ENCODE data around the gene ARSA. TPM values are rescaled to one million over a fixed set of nuclear protein-coding genes. Genes with fewer than 3 reads are reported as not detected.

ARSA gene
- total and polyA plus RNA-seq, 4 donors, result 6.8 to 28.0 (median 15.8) TPM

DNA sequence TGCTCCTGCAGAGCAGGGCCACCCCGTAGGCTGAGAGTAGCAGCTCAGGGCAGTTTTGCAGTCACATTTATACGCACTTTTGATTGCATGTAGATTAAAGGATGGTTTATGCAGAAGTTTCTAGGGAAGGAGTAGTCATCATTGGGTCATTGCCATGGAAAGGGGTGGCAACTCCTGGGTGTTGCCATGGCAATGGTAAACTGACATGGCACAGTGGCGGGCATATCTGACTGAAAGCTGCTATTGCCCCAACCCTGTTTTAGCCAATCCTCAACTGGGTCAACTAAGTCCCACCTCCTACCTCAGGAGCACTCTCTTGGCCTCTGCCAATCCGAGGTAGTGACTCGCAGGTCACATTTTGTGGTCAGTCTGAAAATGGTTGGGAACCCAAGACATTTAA lies 2.4 kb upstream of the ARSA start:
- TF ChIP-seq, protein P1, sequence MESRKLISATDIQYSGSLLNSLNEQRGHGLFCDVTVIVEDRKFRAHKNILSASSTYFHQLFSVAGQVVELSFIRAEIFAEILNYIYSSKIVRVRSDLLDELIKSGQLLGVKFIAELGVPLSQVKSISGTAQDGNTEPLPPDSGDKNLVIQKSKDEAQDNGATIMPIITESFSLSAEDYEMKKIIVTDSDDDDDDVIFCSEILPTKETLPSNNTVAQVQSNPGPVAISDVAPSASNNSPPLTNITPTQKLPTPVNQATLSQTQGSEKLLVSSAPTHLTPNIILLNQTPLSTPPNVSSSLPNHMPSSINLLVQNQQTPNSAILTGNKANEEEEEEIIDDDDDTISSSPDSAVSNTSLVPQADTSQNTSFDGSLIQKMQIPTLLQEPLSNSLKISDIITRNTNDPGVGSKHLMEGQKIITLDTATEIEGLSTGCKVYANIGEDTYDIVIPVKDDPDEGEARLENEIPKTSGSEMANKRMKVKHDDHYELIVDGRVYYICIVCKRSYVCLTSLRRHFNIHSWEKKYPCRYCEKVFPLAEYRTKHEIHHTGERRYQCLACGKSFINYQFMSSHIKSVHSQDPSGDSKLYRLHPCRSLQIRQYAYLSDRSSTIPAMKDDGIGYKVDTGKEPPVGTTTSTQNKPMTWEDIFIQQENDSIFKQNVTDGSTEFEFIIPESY (IDR thresholded peaks at IDR 0.05), result no peak
- TF ChIP-seq YY1 (IDR thresholded peaks at IDR 0.05), result no peak
- TF ChIP-seq EGR1 (IDR thresholded peaks at IDR 0.05; ENCODE audit: low read depth in 2 of 2), result no peak
- TF ChIP-seq TAF1 (conservative IDR thresholded peaks at IDR 0.05), result no peak
- no peak for TF ChIP-seq FOXA1 (IDR thresholded peaks at IDR 0.05)
- no peak for TF ChIP-seq HNF4A (conservative IDR thresholded peaks at IDR 0.05)
- no peak for TF ChIP-seq JUND (IDR thresholded peaks at IDR 0.05)
- TF ChIP-seq SP1 (IDR thresholded peaks at IDR 0.05), result no peak
- no peak for TF ChIP-seq RAD21 (IDR thresholded peaks at IDR 0.05)
- TF ChIP-seq HNF4G (IDR thresholded peaks at IDR 0.05), result no peak
- TF ChIP-seq, protein P2, sequence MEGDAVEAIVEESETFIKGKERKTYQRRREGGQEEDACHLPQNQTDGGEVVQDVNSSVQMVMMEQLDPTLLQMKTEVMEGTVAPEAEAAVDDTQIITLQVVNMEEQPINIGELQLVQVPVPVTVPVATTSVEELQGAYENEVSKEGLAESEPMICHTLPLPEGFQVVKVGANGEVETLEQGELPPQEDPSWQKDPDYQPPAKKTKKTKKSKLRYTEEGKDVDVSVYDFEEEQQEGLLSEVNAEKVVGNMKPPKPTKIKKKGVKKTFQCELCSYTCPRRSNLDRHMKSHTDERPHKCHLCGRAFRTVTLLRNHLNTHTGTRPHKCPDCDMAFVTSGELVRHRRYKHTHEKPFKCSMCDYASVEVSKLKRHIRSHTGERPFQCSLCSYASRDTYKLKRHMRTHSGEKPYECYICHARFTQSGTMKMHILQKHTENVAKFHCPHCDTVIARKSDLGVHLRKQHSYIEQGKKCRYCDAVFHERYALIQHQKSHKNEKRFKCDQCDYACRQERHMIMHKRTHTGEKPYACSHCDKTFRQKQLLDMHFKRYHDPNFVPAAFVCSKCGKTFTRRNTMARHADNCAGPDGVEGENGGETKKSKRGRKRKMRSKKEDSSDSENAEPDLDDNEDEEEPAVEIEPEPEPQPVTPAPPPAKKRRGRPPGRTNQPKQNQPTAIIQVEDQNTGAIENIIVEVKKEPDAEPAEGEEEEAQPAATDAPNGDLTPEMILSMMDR (IDR thresholded peaks at IDR 0.05; ENCODE audit: low read depth, low read length, missing input control), result no peak
- TF ChIP-seq, protein P3, sequence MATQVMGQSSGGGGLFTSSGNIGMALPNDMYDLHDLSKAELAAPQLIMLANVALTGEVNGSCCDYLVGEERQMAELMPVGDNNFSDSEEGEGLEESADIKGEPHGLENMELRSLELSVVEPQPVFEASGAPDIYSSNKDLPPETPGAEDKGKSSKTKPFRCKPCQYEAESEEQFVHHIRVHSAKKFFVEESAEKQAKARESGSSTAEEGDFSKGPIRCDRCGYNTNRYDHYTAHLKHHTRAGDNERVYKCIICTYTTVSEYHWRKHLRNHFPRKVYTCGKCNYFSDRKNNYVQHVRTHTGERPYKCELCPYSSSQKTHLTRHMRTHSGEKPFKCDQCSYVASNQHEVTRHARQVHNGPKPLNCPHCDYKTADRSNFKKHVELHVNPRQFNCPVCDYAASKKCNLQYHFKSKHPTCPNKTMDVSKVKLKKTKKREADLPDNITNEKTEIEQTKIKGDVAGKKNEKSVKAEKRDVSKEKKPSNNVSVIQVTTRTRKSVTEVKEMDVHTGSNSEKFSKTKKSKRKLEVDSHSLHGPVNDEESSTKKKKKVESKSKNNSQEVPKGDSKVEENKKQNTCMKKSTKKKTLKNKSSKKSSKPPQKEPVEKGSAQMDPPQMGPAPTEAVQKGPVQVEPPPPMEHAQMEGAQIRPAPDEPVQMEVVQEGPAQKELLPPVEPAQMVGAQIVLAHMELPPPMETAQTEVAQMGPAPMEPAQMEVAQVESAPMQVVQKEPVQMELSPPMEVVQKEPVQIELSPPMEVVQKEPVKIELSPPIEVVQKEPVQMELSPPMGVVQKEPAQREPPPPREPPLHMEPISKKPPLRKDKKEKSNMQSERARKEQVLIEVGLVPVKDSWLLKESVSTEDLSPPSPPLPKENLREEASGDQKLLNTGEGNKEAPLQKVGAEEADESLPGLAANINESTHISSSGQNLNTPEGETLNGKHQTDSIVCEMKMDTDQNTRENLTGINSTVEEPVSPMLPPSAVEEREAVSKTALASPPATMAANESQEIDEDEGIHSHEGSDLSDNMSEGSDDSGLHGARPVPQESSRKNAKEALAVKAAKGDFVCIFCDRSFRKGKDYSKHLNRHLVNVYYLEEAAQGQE (IDR thresholded peaks at IDR 0.05), result no peak
- TF ChIP-seq, protein P4, sequence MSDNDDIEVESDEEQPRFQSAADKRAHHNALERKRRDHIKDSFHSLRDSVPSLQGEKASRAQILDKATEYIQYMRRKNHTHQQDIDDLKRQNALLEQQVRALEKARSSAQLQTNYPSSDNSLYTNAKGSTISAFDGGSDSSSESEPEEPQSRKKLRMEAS (IDR thresholded peaks at IDR 0.05), result no peak
- no peak for TF ChIP-seq NR2F2 (IDR thresholded peaks at IDR 0.05)
- no peak for TF ChIP-seq GABPA (IDR thresholded peaks at IDR 0.05 in 1 of 2, conservative IDR thresholded peaks at IDR 0.05 in 1 of 2)
- no peak for TF ChIP-seq RXRA (IDR thresholded peaks at IDR 0.05)
- TF ChIP-seq, protein P5, sequence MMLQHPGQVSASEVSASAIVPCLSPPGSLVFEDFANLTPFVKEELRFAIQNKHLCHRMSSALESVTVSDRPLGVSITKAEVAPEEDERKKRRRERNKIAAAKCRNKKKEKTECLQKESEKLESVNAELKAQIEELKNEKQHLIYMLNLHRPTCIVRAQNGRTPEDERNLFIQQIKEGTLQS (IDR thresholded peaks at IDR 0.05), result no peak
- Histone ChIP-seq H3K9me3 (ENCODE audit: control insufficient read depth in 4 of 4, low read length in 3 of 4) (no peaks in the 10 kb centered on the region), H3K27me3 (ENCODE audit: control insufficient read depth in 4 of 4, insufficient read depth in 4 of 4, low read length in 3 of 4) (no peaks in the 10 kb centered on the region), H3K9ac (ENCODE audit: low read depth in 1 of 2, low read length in 2 of 2) (no peak overlapping the region), H3K4me3 (ENCODE audit: low read depth in 1 of 3, low read length in 3 of 3) (no peak overlapping the region), H3K4me1 (ENCODE audit: control insufficient read depth in 4 of 4, insufficient read depth in 4 of 4, low read length in 3 of 4) (peaks cover 6 to 35% (median 14%) of the 10 kb centered on the region in 4 donors), H3K36me3 (ENCODE audit: control insufficient read depth in 4 of 4, insufficient read depth in 3 of 4, low read depth in 1 of 4, low read length in 3 of 4) (no peaks in the 10 kb centered on the region), H3K27ac (ENCODE audit: low read depth in 1 of 2, low read length in 2 of 2) (no peak overlapping the region)
- no peak for DNase-seq (ENCODE audit: low spot score)
- 78% methylated on average over 5 of the region's 5 CpGs for WGBS
